T follicular helper cell (primary cell): ENCODE data around the gene JAML.
"Not testable (repeated sequence)": the region's sequence is repeated elsewhere in the genome, so short reads cannot be mapped to it uniquely, and the experiment has no call there.

Experiments
- DNase-seq: peaks from one replicate; pipeline ENCODE4 v3.0.0-alpha.2; 2020; ENCODE audit warnings: low read depth

The JAML gene

GRCh38 chr11:118194835-118195627 lies 29.8 kb downstream of the JAML start:
- no peak for DNase-seq

DNA sequence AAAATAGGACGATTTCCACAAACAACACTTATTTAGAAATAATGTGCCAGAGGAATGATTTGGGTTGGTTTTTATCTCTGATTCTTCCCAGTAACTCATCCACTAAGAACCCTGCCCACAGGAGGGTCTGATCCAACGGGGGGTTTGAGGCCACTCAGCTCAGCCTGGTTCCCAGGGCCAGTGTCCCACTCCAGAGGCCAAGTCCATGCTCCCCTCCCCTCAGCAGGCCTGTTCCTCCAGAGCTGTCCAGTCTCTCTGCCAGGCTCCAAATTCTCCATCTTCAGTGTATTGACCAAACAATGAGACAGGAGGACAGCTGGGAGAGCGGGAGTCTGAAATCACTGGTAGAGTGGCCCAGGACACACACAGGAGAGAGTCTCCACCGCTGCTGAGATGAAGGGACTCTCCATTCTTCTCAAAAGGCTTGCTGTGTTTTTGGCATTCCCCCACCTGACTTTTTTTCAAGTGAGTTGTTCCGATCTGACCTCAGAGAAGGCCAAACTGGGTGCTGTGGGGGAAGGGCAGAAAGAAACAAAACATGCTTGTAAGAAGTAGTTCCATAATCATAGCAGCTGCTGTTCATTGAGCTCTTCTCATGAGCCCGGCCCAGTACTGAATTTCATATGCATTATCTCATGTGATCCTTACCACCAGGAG lies 30.8 kb downstream of the JAML start:
- DNase-seq = no peak

DNA sequence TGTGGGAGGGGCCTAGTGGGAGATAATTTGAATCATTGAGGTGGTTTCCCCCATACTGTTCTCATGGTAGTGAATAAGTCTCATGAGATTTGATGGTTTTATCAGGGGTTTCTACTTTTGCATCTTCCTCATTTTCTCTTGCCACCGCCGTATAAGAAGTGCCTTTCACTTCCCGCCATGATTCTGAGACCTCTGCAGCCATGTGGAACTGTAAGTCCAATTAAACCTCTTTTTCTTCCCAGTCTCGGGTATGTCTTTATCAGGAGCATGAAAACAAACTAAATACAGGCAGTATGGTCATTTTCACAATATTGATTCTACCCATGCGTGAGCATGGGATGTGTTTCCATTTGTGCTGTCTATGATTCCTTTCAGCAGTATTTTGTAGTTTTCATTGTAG lies 32.0 kb downstream of the JAML start:
- not testable (repeated sequence) for DNase-seq

GRCh38 chr11:118190942-118191506 lies 33.8 kb downstream of the JAML start:
- not testable (repeated sequence) for DNase-seq

- DNase-seq = no peak
These were observed 38.3 kb downstream of the JAML start for GRCh38 chr11:118186346-118187107.

GRCh38 chr11:118184784-118185579 lies 39.8 kb downstream of the JAML start:
- no peak for DNase-seq

GRCh38 chr11:118183691-118184090 lies 41.1 kb downstream of the JAML start:
- DNase-seq = not testable (repeated sequence)

DNA sequence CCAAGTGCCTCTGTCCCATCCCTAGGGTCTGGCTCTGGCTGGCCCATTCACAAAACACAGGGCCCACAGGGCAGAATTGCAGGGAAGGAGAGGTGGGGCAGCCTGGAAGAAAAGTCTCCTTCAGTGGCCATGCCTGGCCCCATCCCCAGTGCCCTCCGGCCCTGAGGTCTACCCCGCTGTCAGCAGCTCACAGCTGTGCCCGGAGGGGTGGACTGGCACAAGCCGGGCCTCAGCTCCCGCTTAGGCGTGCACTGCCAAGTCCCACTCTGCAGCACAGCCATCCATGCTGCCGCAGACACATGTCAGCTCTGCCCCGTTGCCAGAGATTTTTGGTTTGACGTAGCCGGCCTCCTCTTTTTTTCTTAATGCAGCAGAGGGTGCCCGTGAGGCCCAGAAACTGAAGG lies 44.5 kb downstream of the JAML start:
- DNase-seq = no peak

DNA sequence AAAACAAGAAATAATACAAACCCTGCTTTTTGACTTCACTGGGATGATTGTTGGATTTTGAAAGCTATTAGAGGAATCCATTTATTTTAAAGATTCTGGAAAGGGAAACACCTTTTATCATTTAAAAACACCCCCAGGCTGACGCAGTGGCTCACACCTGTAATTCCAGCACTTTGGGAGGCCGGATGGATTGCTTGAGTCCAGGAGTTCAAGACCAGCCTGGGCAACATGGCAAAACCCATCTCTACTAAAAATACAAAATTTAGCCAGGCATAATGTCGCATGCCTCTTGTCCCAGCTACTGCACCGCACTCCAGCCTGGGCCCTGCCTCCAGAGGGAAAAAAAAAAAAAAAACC lies 48.1 kb downstream of the JAML start:
- DNase-seq = no peak

- no peak for DNase-seq
These were observed 48.6 kb downstream of the JAML start, which contains the start of gene SCN2B for GRCh38 chr11:118175993-118176777. Gene SCN2B, minus strand, starts transcription at chr11:118176639. Its CDS starts 208 bp downstream, at chr11:118176431.

- DNase-seq = no peak
These were observed 49.5 kb downstream of the JAML start for GRCh38 chr11:118175031-118175992.

DNA sequence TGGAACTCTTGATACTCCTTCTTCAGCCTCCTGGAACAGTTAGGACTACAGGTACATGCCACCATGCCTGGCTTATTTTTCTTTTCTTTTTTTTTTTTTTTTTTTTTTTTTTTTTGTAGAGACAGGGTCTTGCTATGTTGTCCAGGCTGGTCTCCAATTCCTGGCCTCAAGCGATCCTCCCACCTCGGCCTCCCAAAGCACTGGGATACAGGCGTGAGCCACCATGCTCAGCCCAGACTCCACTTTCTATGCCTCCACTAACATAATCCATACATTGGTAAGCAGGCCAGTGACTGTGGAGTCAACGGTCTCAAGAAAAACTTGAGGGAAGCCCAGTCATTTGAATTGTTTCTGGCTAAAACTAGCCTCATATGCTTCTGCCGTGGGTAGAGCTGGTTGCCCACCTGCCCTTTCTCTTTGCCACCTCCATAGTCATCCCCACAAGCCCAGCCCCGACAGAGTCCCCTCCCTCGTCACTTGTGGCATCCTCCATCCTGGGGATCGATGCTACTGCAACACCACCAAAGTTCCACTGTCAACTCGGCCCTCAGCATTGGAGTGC lies 50.7 kb downstream of the JAML start:
- DNase-seq = no peak

- DNase-seq = no peak
These were observed 52.5 kb downstream of the JAML start for GRCh38 chr11:118172356-118172755.

DNA sequence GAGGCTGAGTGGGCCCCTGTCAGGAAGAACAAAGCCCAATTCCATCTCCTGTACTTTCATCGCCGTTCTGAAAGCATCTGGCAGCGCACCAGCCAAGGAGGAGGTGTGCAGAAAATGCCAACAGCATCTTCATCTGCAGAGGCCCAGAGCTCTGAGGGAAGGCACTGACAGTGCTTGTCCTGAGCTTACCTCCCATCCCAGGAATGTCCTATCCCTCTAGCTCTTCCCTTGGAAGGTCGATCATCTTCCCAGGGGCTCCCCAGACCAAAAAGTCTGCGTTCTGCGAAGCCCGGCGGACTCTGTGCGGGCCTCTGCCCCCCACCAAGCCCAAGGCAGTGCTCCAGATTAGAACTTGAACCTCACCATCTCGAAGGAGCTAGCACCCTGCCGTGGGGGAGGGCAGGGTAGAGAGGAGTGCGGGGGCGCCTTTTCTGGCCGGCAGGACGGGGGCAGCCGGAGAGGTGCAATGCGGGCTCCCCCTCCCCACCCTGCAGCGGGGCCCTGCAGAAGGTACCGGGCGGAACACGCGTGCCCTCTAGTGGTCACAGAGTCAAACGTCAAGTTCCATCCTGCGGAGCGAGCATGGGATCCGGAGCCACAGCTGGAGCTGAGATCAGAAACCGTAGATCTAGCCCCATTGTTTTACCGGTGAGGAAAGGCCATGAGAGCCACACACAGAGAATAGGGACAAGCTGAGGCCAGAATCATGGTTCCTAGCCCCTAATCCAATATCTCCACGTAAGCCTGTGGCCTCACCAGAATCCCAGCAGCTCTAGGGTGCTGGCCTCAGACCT lies 53.3 kb downstream of the JAML start:
- peak; percentile 63 for DNase-seq

- DNase-seq = no peak
These were observed 53.9 kb downstream of the JAML start for GRCh38 chr11:118170882-118171268.

GRCh38 chr11:118170231-118170630 lies 54.6 kb downstream of the JAML start:
- DNase-seq = no peak

DNA sequence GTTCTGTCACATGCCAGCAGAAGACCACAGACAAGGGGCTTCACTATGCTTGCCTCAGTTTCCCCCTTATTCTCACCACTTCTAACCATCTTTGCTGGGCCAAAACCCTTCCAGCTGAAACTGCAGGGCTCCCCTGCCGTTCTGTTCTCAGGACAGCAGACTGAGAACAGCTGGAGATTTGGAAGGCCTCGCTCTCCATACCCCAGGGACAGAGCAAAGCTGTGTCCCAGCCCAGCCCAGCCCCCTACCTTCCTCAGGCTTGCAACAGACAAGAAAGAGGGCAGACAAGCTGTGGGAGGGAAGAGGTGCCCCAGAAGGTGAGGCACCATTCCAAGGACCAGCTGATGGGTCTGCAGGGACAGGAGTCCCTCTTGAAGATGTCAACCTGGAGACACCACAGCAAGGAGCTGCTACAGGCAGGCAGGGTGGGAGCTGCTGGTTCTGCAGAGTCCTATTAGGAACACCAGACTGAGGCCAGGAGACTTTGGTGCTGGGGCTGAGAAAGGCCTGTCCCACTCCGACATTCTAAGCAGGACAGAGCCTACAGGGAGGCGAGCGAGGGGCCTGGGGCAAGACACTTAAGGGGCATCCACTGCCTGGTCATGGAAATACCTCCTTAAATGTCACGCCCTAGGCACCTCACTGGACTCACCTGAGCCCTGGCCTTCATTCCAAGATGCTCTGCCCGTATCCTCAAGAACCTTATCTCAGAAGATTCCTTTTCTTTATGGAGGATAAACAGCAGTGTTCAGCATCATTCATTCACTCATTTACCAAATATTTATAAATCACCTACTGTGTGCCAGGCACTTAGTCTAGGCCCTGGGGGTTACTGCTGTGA lies 55.3 kb downstream of the JAML start:
- no peak for DNase-seq
